GM12864 (cell line): ENCODE results near the gene EXOC3L1.

Experiments
- DNase-seq: peaks from one replicate; pipeline ENCODE4 v3.0.0-alpha.2; 2011; ENCODE audit warnings: low read depth
- H3K4me3 ChIP-seq: 2 replicates; pipeline ENCODE4 v1.5.1; 2011; ENCODE audit warnings: mild to moderate bottlenecking, low read depth, low read length, control low read depth
- TF ChIP-seq, protein P1 (sequence below): IDR thresholded peaks from 2 replicates; pipeline ENCODE4 v1.5.1; 2011; ENCODE audit warnings: low read depth, mild to moderate bottlenecking, moderate library complexity, low read length, control low read depth, inconsistent platforms; ENCODE audit errors: missing control alignments

The EXOC3L1 gene

DNA sequence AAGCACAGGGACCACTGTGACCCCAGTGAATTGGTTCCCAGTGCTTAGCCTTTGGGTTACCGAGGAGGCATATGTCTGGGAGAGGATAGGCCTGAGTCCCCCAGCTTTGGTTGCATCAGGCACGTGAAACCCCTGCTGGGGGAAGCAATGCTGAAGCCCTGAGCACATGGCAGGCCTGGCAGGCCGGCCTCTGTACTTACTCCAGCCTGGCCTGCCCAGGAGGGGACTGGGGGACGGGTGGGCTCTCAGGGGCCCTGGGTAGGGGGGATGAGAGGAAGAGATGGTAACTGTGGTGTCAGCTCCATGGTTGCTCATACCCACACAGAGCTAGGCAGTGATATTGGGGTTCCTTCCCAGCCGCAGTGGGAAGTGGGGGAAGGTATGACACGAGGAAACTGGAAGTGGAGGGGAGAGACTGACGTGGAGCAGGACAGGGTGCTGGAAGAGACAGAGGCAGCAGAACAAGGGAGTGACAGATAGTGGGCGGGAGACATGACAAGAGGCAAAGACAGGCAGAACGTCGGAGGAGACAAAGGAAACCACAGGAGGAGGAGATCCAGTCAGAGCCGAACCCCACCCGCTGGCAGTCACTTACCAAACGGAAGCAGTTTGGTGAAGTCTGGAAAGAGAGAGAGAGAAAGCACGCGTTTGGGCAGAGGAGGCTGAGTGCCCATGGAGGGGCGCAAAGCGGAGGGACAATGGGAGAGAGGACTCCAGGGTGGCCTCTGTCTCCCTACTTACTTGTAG is 46.1 kb upstream of the EXOC3L1 start:
- DNase-seq, result no peak
- TF ChIP-seq, protein P1, sequence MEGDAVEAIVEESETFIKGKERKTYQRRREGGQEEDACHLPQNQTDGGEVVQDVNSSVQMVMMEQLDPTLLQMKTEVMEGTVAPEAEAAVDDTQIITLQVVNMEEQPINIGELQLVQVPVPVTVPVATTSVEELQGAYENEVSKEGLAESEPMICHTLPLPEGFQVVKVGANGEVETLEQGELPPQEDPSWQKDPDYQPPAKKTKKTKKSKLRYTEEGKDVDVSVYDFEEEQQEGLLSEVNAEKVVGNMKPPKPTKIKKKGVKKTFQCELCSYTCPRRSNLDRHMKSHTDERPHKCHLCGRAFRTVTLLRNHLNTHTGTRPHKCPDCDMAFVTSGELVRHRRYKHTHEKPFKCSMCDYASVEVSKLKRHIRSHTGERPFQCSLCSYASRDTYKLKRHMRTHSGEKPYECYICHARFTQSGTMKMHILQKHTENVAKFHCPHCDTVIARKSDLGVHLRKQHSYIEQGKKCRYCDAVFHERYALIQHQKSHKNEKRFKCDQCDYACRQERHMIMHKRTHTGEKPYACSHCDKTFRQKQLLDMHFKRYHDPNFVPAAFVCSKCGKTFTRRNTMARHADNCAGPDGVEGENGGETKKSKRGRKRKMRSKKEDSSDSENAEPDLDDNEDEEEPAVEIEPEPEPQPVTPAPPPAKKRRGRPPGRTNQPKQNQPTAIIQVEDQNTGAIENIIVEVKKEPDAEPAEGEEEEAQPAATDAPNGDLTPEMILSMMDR, result no peak
- no peak overlapping the region for H3K4me3 ChIP-seq

DNA sequence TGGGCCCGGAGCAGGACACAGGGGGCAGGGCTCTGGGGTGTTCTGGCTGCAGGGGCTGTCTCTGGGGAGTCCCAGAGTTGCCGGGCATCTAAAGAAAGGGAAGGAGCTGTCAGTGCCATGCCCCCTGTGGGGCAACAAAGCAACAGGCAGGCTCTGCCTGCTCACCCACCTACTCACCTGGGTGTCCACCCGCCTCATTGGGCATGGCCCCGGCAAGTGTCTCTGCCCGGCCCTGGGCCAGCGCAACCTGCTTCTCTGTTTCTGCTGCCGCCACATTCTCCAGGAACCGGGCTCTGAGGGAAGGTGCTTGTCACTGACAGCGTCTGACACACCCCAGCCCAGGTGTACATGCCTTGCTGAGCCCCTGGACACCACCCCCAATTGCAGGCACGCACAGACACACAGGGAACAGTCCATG is 44.3 kb upstream of the EXOC3L1 start:
- no peak overlapping the region for H3K4me3 ChIP-seq
- TF ChIP-seq, protein P1, result no peak
- no peak for DNase-seq

DNA sequence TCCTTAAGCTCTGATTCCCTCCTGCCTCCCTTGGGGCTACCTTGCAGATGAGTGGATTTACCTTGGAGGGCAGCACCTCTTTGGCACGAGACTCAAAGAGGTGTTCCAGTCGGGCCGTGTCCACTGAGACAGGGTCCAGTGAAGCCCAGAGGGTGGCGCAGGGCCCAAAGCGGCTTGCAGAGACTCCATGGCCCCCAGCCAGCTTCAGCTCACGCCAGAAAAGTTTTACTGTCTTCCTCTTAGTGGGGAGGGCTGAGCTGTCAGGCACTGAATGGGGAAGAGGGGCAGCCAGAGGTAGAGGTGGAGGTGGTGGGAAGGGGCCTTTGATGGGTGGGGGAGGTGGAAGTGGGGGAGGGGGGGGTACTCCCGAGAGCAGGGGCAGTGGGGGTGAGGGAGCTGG is 43.7 kb upstream of the EXOC3L1 start:
- no peak for DNase-seq
- no peak overlapping the region for H3K4me3 ChIP-seq
- TF ChIP-seq, protein P1, result no peak

DNA sequence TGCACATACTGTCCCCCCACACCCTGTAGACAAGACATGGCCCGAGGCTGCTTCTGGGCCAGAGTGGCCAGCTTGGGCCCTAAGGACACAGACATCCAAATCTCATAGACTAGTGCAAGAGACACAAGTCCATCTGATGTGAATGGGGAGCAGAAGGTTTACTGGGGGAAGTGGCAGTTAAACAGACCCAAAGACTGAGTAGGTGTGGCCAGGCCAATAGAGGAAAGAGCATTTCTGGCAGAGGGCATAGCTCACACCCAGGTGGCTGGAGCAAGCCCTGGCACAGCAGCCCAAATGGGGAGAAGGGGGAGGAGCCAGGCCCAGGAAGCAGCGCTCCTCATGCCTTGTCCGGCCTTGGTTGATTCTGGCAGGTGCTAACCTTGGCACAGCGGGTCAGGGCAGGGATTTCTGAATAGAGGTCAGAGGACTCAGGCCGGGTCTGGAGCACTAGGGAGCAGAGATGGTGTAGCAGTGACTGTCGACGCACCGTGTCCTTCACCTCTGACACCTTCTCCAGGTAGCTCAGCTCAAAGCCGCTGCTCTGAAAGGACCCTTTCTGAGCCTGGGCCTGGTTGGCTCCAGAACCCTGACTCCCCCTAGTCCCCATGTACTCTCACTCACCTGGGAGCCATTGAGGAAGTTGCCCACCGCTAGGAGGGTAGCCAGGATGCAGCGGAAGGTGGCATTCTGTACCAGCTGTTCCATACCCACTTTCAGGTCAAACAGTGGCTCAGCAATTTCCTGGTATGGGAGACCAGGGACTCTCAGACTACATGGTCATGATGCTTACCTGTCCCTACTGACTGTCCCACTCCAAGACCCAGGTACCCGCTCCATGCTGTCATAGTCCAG is 41.1 kb upstream of the EXOC3L1 start:
- no peak for DNase-seq
- H3K4me3 ChIP-seq, result no peak overlapping the region
- TF ChIP-seq, protein P1, result no peak

DNA sequence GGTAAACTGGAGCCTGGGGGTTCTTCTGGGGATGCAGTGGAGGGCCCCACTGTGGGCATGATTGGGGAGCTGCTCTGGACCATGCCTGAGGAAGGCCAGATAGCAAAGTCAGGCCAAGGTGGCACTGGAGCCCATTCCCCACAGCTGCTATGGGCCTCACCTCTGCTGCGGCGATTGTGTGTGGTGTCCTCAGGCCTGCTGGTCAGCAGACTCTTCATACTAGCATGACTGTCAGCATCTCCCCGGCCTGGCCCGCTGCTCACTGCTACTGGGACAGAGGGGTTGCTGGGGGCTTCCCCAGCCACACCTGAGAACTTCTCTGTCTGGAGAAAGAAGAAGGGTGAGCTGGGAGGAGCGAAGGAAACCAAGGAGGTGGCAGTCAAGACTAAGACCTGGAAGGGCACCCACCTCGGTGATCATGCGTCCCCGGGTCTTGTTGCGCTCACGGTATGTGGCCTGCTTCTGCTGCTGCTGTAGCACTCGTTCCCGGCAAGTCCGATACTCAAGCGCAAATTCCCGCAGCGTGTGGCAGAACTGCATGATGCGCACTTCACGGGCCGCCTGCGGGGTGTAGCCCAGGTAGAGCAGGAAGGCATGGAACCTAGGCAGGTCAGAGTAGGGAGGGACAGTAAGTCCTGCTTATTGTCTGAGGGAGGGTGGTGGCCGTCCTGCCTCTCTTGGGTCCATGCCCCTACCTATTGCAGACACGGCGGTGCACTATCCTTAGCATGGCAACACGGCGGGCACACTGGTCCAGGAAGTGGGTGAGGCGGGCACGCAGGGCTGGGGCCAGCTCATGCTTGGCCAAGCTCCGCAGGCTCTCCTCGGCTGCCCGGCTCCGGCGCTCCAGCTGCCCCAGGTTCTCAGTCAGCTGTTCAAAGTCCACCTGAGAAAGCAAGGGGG is 40.2 kb upstream of the EXOC3L1 start:
- no peak for DNase-seq
- H3K4me3 ChIP-seq, result no peak overlapping the region
- TF ChIP-seq, protein P1, result no peak

DNA sequence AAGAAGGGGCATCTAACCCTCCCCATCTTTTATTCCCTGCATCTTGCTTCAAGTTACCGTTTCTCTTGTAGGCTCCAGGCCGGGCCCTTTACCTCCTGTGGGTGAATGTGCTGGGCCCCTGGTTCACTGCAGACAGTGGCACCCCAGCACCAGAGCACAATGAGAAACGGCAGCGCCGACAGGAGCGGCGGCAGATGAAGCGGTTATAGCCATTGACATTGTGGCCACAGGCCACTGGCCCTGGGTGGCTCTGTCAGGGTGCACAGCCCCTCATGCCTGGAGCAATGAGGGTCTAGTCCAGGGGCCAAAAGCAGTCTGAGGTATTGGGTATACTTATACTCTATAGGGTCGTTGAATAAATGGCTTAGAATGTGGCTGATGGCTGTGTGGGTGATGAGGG is 39.0 kb upstream of the EXOC3L1 start:
- TF ChIP-seq, protein P1, result no peak
- no peak for DNase-seq
- H3K4me3 ChIP-seq, result no peak overlapping the region
